ENCODE measurements around the gene MYO1B.

DNA sequence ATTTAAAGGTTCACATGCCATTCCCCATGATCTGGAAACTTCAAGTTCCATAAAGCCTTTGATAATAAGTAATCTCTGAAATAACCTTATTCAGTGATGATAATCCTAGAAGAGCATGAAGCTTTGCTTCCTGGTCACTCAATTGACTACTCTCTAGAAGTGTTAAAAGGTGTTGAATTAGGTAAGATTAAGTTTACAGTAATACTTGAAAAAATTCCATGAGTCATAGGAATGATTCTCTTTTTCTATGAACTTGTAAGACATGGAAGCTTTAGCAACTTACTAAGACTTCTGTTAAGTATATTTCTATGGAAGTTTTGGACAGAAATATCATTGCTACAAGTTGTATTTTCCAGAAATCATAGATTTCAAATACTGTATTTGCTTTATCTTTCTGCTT, 100.6 kb downstream of the MYO1B start:
- TF ChIP-seq, protein P1, sequence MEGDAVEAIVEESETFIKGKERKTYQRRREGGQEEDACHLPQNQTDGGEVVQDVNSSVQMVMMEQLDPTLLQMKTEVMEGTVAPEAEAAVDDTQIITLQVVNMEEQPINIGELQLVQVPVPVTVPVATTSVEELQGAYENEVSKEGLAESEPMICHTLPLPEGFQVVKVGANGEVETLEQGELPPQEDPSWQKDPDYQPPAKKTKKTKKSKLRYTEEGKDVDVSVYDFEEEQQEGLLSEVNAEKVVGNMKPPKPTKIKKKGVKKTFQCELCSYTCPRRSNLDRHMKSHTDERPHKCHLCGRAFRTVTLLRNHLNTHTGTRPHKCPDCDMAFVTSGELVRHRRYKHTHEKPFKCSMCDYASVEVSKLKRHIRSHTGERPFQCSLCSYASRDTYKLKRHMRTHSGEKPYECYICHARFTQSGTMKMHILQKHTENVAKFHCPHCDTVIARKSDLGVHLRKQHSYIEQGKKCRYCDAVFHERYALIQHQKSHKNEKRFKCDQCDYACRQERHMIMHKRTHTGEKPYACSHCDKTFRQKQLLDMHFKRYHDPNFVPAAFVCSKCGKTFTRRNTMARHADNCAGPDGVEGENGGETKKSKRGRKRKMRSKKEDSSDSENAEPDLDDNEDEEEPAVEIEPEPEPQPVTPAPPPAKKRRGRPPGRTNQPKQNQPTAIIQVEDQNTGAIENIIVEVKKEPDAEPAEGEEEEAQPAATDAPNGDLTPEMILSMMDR (IDR thresholded peaks at IDR 0.05), result no peak
- no peak for TF ChIP-seq ZFX (IDR thresholded peaks at IDR 0.05; ENCODE audit: borderline replicate concordance)

All from 22Rv1 (cell line).